HG02763 (cell line): ENCODE data around the gene TMEM120B.

Experiments used
- ATAC-seq: cut with Tn5 transposase; IDR thresholded peaks from one replicate; pipeline ENCODE4 v1.9.1; 2021; ENCODE audit warnings: mild to moderate bottlenecking, moderate library complexity; ENCODE audit not compliant: unreplicated experiment

The TMEM120B gene

GRCh38 chr12:121770388-121770787, 57.8 kb downstream of the TMEM120B start:
- ATAC-seq, result no peak

- no peak for ATAC-seq
Measured at GRCh38 chr12:121770813-121771625, 58.5 kb downstream of the TMEM120B start.

GRCh38 chr12:121773011-121773777, 60.6 kb downstream of the TMEM120B start:
- peak; percentile 72 for ATAC-seq

GRCh38 chr12:121774968-121775474, 62.5 kb downstream of the TMEM120B start:
- no peak for ATAC-seq

GRCh38 chr12:121775501-121775900, 62.9 kb downstream of the TMEM120B start:
- no peak for ATAC-seq

DNA sequence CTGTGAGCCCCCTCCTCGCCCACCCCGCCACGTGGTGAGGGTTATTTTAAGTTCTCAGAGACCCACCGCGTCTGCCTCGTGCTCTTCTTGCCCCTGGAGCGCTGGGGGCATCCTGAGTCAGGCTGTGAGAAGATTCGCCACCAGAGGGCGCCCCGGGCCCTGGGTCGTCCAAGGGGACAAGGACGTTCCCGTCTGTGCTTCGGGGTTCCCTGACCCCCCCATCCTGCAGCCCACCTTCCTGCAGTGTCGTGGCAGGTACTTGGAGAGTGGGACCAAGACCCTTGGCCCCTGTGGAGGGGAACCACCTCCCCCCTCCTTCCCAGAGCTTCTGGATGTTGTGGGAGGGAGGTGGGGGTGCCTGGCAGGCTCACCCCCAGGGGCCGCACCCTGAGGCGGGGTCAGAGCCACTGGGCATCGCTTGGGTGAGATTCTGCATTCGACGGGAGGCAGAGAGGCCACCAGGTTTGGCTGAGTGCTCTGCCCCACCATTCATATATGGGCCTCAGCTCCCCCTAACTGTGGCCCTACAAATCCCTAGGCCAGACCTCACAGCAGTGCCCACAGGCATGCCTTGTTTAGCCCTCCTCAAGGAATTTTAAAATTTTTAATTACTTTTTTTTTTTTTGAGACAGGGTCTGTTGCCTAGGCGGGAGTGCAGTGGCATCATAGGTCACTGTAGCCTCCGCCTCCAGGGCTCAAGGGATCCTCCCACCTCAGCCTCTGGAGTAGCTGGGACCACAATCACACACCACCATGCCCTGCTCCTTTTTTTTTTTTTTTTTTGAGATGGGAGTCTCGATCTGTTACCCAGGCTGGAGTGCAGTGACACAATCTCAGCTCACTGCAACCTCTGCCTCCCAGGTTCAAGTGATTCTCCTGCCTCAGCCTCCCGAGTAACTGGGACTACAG, 63.9 kb downstream of the TMEM120B start:
- ATAC-seq, result no peak

GRCh38 chr12:121778567-121779421, 66.2 kb downstream of the TMEM120B start:
- ATAC-seq, result no peak

- ATAC-seq, result no peak
Measured at GRCh38 chr12:121779422-121779895, 66.9 kb downstream of the TMEM120B start.

GRCh38 chr12:121780429-121780828, 67.9 kb downstream of the TMEM120B start:
- no peak for ATAC-seq

- no peak for ATAC-seq
Measured at GRCh38 chr12:121781484-121781997, 69.0 kb downstream of the TMEM120B start.

DNA sequence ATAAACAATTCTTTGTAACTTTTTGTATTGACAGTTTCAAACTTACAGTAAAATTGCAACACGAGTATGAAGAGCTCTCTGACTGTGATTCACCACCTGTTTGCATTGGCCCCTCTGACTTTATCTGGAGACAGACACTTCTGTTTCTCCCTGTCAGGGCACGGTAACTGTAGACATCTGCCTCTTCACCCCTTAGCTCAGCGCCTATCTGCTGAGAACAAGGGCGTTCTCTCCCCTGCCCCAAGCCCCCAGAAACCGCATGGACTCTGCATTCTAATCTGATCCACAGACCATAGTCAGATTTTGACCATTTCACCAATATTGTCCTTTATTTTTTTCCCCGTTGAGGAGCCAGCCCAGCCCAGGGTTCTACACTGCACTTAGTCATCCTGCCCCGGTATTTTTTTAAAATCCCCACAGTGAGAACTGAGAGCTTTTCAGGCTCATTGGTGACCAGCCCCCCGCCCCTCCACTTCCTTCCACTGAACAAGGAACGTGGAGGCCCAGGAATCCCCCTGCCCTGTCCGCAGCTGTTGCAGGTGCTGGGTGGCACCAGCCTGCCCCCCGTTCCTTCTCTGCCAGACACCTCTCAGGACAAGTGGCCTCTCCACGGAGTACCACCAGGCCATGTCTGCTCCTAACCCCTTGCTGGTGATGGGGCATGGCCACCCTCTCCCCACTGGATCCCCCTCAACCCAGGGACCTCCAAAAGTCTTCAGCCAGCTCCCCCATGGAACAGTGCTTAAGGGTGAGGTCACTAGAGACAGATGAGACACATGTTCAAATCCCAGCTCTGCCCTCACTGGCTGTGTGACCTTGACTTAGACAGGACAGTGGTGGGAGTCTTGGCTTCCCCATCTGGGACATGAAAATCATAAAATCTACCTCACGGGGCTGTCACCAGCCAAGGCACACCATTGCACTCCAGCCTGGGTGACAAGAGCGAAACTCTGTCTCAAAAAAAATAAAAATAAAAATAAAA, 69.7 kb downstream of the TMEM120B start:
- ATAC-seq, result peak; percentile 46

DNA sequence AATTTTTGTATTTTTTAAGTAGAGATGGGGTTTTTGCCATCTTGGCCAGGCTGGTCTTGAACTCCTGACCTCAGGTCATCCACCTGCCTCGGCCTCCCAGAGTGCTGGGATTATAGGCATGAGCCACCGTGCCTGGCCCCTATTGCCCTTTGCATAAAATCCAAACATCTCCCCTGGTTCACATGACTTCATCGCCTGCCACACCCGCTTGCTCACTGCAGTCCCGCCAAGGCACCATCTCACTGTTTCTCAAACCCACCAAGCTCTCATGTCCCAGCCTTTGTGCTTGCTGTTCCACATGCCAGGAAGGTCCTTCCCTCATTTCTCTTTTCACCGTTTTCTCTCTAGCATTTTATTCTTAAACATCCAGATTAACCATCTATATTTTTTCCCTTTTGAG, 71.2 kb downstream of the TMEM120B start:
- no peak for ATAC-seq

DNA sequence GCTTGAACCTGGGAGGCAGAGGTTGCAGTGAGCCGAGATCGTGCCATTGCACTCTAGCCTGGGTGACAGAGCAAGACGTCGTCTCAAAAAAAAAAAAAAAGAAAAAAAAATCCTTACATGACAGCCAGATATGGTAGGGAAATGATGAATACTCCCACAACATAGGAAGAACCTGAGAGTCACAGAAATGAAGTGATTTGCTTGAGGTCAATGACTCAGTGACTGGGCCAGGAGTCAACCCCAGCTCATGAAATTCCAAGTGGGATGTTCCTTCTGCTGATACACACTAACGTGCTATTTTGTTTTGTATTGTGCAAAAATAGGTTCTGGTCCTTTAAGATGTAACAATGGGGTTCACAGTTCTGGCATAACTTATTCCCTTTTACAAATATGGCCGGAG, 71.9 kb downstream of the TMEM120B start:
- no peak for ATAC-seq

DNA sequence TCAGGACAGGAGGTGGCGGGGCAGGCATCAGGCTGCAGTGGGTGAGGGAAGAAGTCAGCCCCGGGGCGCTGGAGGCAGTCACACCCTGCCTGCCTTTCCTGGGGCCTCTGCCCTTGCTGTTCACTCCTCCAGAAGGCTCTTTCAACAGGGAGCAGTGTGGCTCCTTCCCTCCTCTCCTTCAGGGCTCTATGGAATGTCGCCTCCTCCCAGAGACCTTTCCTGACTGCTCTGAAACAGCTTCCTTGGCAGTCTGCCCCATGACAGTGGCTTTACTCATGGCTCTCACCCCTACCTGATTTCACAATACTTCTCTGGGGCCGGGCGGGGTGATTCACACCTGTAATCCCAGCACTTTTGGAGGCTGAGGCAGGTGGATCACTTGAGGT, 73.9 kb downstream of the TMEM120B start:
- no peak for ATAC-seq

GRCh38 chr12:121787063-121788025, 74.8 kb downstream of the TMEM120B start:
- no peak for ATAC-seq

GRCh38 chr12:121788176-121788818, 75.7 kb downstream of the TMEM120B start:
- no peak for ATAC-seq
